GM19328 (cell line): ENCODE measurements around the gene RELA.
"Not testable (repeated sequence)": the region's sequence is repeated elsewhere in the genome, so short reads cannot be mapped to it uniquely, and the experiment has no call there.

Source experiments
- ATAC-seq: cut with Tn5 transposase; IDR thresholded peaks from one replicate; pipeline ENCODE4 v1.9.1; 2021; ENCODE audit warnings: mild to moderate bottlenecking, moderate library complexity; ENCODE audit not compliant: unreplicated experiment

RELA gene

GRCh38 chr11:65649656-65650546 is 12.8 kb downstream of the RELA start:
- no peak for ATAC-seq

- ATAC-seq = no peak
These were observed 13.7 kb downstream of the RELA start for GRCh38 chr11:65648997-65649493.

DNA sequence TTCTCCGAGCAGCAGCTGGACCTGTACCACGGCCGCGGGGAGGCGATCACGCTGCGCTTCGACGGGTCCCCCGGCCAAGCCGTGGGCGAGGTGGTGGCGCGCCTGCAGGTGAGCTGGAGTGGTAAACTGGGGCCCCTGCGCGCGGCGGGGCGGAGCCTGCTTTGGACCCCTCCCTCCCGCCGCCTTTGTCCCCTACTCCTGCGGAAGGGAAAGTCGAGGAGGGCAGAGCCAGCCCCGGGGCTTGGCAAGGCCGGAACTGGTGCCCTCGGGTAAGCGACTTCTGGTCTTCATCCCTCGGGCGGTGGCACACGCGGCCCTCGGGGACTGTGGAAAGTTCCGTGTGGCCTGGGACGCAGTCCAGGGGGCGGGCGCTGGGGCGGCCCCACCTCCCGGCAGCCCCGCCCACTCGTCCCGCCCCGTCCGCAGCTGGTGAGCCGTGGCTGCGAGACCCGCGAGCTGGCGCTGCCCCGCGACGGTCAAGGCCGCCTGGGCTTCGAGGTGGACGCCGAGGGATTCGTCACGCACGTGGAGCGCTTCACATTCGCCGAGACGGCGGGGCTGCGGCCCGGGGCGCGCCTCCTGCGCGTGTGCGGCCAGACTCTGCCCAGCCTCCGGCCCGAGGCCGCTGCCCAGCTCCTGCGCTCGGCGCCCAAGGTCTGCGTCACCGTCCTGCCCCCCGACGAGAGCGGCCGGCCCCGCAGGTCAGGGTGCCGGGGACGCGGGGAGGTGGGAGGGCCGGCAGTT is 15.6 kb downstream of the RELA start:
- ATAC-seq = no peak

- ATAC-seq = no peak
These were observed 16.3 kb downstream of the RELA start for GRCh38 chr11:65646288-65646957.

GRCh38 chr11:65645710-65646109 is 17.0 kb downstream of the RELA start:
- no peak for ATAC-seq

GRCh38 chr11:65644837-65645236 is 17.9 kb downstream of the RELA start:
- ATAC-seq = no peak

DNA sequence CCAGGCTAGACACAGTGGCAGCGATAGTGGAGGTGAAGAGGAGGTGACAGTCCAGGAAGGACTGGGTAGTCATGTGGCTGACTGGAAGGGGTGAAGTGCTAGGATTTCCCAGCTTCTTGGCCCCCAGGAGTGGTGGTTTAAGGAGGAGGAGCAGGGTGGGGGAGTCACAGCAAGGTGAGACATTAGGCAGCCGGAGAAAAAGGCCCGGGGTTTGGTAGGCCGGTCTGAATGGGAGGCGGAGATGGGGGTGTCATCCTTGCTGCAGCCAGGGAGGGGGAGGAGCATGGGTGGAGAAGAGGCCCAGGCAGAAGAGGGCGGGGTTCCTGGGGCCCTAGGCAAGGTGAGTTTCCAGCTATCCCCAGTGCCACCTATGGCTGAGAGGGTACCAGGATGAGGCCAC is 18.7 kb downstream of the RELA start:
- ATAC-seq = no peak

DNA sequence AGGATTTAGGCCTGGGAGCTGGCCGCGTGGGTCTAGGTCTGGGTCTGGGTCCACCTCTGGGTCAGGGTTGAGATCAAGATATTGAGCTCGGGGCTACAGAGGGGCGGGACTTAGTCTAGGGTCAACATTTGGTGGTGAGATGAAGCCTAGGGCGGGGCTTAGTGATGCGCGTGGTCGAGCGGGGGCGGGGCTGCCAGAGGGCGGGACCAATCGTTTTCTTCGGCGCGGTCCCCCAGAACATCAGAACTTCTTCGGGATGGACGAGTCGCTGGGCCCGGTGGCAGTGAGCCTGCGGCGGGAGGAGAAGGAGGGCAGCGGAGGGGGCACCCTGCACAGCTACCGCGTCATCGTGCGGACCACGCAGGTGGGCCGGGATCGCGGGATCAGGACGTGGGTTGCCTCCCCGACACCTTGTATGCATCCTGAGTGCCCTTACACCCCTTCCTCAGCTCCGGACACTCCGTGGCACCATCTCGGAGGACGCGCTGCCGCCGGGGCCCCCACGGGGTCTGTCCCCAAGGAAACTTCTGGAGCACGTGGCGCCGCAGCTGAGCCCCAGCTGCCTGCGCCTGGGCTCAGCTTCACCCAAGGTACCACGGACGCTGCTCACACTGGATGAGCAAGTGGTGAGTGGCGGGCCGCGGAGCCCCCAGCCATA is 20.6 kb downstream of the RELA start:
- ATAC-seq = no peak

DNA sequence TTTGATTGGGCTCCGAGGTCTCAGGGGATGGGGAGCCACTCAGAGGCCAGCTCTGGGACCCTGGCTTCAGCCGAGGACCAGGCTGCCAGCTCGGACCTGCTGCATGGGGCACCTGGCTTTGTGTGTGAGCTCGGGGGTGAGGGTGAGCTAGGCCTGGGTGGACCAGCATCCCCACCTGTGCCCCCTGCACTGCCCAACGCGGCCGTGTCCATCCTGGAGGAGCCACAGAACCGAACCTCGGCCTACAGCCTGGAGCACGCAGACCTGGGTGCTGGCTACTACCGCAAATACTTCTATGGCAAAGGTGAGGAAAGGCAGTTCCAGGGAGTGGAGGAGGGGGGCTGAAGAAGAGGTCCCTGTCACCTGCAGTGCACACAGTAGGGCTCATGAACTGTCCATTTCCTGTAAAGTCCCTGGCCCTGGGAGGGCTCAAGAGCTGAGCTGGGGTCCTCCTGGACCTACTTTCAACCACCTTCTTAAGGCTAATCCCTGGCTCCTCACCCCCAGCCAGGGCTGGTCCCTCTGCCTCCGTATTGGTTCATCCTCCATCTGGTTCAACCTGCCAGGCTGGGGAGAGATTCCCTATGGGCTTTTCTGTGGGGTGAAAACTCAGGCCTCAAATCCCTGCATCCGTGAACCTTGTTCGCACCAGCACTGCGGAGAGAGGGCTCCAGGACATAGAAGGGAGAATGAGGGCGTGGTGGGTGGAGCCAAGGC is 21.3 kb downstream of the RELA start:
- no peak for ATAC-seq

- no peak for ATAC-seq
These were observed 22.0 kb downstream of the RELA start for GRCh38 chr11:65640483-65641296.

GRCh38 chr11:65639623-65640482 is 22.9 kb downstream of the RELA start:
- ATAC-seq = no peak

GRCh38 chr11:65639228-65639597 is 23.5 kb downstream of the RELA start:
- ATAC-seq = not testable (repeated sequence)

- ATAC-seq = peak; percentile 44
These were observed 24.8 kb downstream of the RELA start, which contains the start of gene SIPA1 for GRCh38 chr11:65637794-65638419. Gene SIPA1 (plus strand): TSS chr11:65638101. CDS start chr11:65640922, 2,821 bp downstream.

GRCh38 chr11:65637032-65637557 is 25.6 kb downstream of the RELA start:
- ATAC-seq = no peak

- no peak for ATAC-seq
These were observed 26.3 kb downstream of the RELA start for GRCh38 chr11:65636108-65637031.

GRCh38 chr11:65634905-65635731 is 27.6 kb downstream of the RELA start:
- no peak for ATAC-seq
